Upper lobe of right lung (tissue), 1 donor: Measurements from ENCODE around the gene CEP83. TPM values are rescaled to one million over a fixed set of nuclear protein-coding genes. Genes with fewer than 3 reads are reported as not detected.

Source experiments
- ATAC-seq: fragments of 200-7000 bp; cut with Tn5 transposase; one replicate; pipeline ENCODE4 v1.9.1; 2020; ENCODE audit warnings: mild to moderate bottlenecking, moderate library complexity
- DNase-seq: peaks from one replicate; pipeline ENCODE4 v3.0.0-alpha.2; 2020
- H3K27ac ChIP-seq: fragments of 200-600 bp; one replicate; pipeline ENCODE4 v1.8.0; 2022
- H3K27me3 ChIP-seq: fragments of 200-600 bp; one replicate; pipeline ENCODE4 v1.8.0; 2022; ENCODE audit warnings: mild to moderate bottlenecking
- H3K36me3 ChIP-seq: fragments of 200-600 bp; one replicate; pipeline ENCODE4 v1.8.0; 2022
- H3K4me1 ChIP-seq: fragments of 200-600 bp; one replicate; pipeline ENCODE4 v1.8.0; 2022
- H3K4me3 ChIP-seq: fragments of 200-600 bp; one replicate; pipeline ENCODE4 v1.8.0; 2022; ENCODE audit warnings: mild to moderate bottlenecking
- H3K9me3 ChIP-seq: fragments of 200-600 bp; one replicate; pipeline ENCODE4 v1.8.0; 2022
- CTCF ChIP-seq: fragments of 200-600 bp; IDR thresholded peaks from one replicate; pipeline ENCODE4 v1.8.0; 2022; ENCODE audit warnings: antibody characterized with exemption
- intact Hi-C: fragments of 100-400 bp; cut with DNase I; formaldehyde crosslinking; loops from one replicate; pipeline ENCODE4 v1.11.0; 2022
- total RNA-seq: library from RNA; stranded (reverse); fragmentation: NEBNext Ultra II Directional; extraction: Animal tissue kit (Norgen Biotek cat#: 25700); gene quantifications from one replicate; pipeline ENCODE4 v1.2.1, GENCODE V29; 2021
- donor health status: DM: no; HTN: yes; CAD: no; lungs with severe emphysema.

CEP83 gene
- total RNA-seq, 1 donor from 2014 or later = 11.0 TPM

- no peak for TF ChIP-seq CTCF
- no peaks in the 10 kb centered on the region for H3K4me1 ChIP-seq
- H3K36me3 ChIP-seq = no peaks in the 10 kb centered on the region
- no peak for DNase-seq
- H3K27ac ChIP-seq = no peak overlapping the region
- no peak for ATAC-seq
- peaks cover 24% of the 10 kb centered on the region for H3K9me3 ChIP-seq
- intact Hi-C loops = no loop called here
- no peaks in the 10 kb centered on the region for H3K27me3 ChIP-seq
- H3K4me3 ChIP-seq = no peak overlapping the region
These were observed 41.1 kb downstream of the CEP83 start for GRCh38 chr12:94418517-94418916.

- Histone ChIP-seq H3K9me3 (peaks cover 8% of the 10 kb centered on the region), H3K4me3 (no peak overlapping the region), H3K36me3 (no peaks in the 10 kb centered on the region), H3K4me1 (no peaks in the 10 kb centered on the region), H3K27me3 (no peaks in the 10 kb centered on the region), H3K27ac (no peak overlapping the region)
- no peak for TF ChIP-seq CTCF
- intact Hi-C loops = no loop called here
- DNase-seq (no peak), ATAC-seq (no peak)
These were observed 43.1 kb downstream of the CEP83 start for GRCh38 chr12:94416613-94417012.

- TF ChIP-seq CTCF = no peak
- DNase-seq = no peak
- intact Hi-C loops = no loop called here
These were observed 44.6 kb downstream of the CEP83 start for GRCh38 chr12:94415066-94415465.

GRCh38 chr12:94405413-94406116 is 54.1 kb downstream of the CEP83 start:
- no peaks in the 10 kb centered on the region for H3K36me3 ChIP-seq
- no peaks in the 10 kb centered on the region for H3K9me3 ChIP-seq
- no peak for DNase-seq
- intact Hi-C loops = no loop called here
- TF ChIP-seq CTCF = no peak
- H3K27ac ChIP-seq = peak overlapping the region; percentile 7
- no peaks in the 10 kb centered on the region for H3K4me1 ChIP-seq
- H3K4me3 ChIP-seq = peak overlapping the region; percentile 10
- no peaks in the 10 kb centered on the region for H3K27me3 ChIP-seq
- ATAC-seq = no peak

More at GRCh38 chr12:94415066-94415465, 44.6 kb downstream of the CEP83 start:
- H3K27ac ChIP-seq = no peak overlapping the region
- ATAC-seq = no peak
- no peaks in the 10 kb centered on the region for H3K27me3 ChIP-seq
- H3K9me3 ChIP-seq = no peaks in the 10 kb centered on the region
- no peaks in the 10 kb centered on the region for H3K4me1 ChIP-seq
- no peak overlapping the region for H3K4me3 ChIP-seq
- no peaks in the 10 kb centered on the region for H3K36me3 ChIP-seq

GRCh38 chr12:94404854-94405253 is 54.8 kb downstream of the CEP83 start:
- intact Hi-C loops = no loop called here
- peak overlapping the region; percentile 10 for H3K4me3 ChIP-seq
- TF ChIP-seq CTCF = no peak

More at GRCh38 chr12:94404854-94405253, 54.8 kb downstream of the CEP83 start:
- no peaks in the 10 kb centered on the region for H3K9me3 ChIP-seq
- no peak for DNase-seq
- no peaks in the 10 kb centered on the region for H3K27me3 ChIP-seq
- H3K27ac ChIP-seq = no peak overlapping the region
- H3K36me3 ChIP-seq = no peaks in the 10 kb centered on the region
- ATAC-seq = no peak
- H3K4me1 ChIP-seq = no peaks in the 10 kb centered on the region
